A549 (cell line): ENCODE results near the gene SASH1. TPM values are rescaled to one million over a fixed set of nuclear protein-coding genes. Genes with fewer than 3 reads are reported as not detected.

Experiments used
- ATAC-seq, 2 experiments: fragments of 200-7000 bp in 1 of 2; fragments of >200 bp in 1 of 2; cut with Nextera tagmentation in 1 of 2; cut with Tn5 transposase in 1 of 2; 3 replicates each; pipeline versions ENCODE4 v1.8.0 to v1.9.1; 2018 to 2020; ENCODE audit warnings: mild to moderate bottlenecking in 1 of 2, moderate library complexity in 1 of 2
- CTCF ChIA-PET: fragments of 300-600 bp; sonication (Branson Sonifier 250); formaldehyde crosslinking; extraction: SDS; loops from one replicate; lab custom pipeline; 2021; ENCODE audit warnings: antibody characterized with exemption, inconsistent platforms; lab: Yijun Ruan, JAX
- POLR2A ChIA-PET: fragments of 350-600 bp; formaldehyde crosslinking; extraction: SDS; loops from one replicate; lab custom pipeline; 2021; ENCODE audit warnings: antibody characterized with exemption, inconsistent platforms; lab: Yijun Ruan, JAX
- DNase-seq, 2 experiments: peaks; one replicate each; pipeline versions ENCODE4 v3.0.0 to v3.0.0-alpha.2; 2011 to 2016; ENCODE audit warnings: low read depth in 1 of 2, low spot score in 1 of 2
- FAIRE-seq: peaks from 2 replicates; lab custom pipeline; 2011; peaks lifted over from hg19 to GRCh38; lab: Jason Lieb, UNC
- H3K27ac ChIP-seq, 2 experiments: fragments of >200 bp; sonication (Bioruptor Twin); formaldehyde crosslinking; 3 replicates each; pipeline ENCODE4 v1.5.1; 2016 to 2017
- H3K4me1 ChIP-seq: fragments of >200 bp; sonication (Bioruptor Twin); formaldehyde crosslinking; 3 replicates; pipeline ENCODE4 v1.6.1; 2016
- H3K4me2 ChIP-seq: fragments of >200 bp; sonication (Bioruptor Twin); formaldehyde crosslinking; 3 replicates; pipeline ENCODE4 v1.6.1; 2016
- H3K4me3 ChIP-seq: fragments of >200 bp; sonication (Bioruptor Twin); formaldehyde crosslinking; 3 replicates; pipeline ENCODE4 v1.5.1; 2016
- H3K9me3 ChIP-seq: fragments of >200 bp; sonication (Bioruptor Twin); formaldehyde crosslinking; 3 replicates; pipeline ENCODE4 v1.6.1; 2016
- CBX2 ChIP-seq: fragments of 200-600 bp; sonication (generic); IDR thresholded peaks from 2 replicates; pipeline ENCODE4 v1.6.1; 2016; ENCODE audit warnings: low read depth, mild to moderate bottlenecking, borderline replicate concordance
- CBX8 ChIP-seq: fragments of 200-600 bp; sonication (generic); IDR thresholded peaks from 2 replicates; pipeline ENCODE4 v1.6.1; 2016
- CEBPB ChIP-seq, 2 experiments: fragments of >200 bp in 1 of 2; sonication (Bioruptor Twin) in 1 of 2; formaldehyde crosslinking in 1 of 2; IDR thresholded peaks; 2 replicates each; pipeline ENCODE4 v1.6.1; 2012 to 2016
- CHD2 ChIP-seq: fragments of 150-350 bp; IDR thresholded peaks from 2 replicates; pipeline ENCODE4 v1.6.1; 2014; ENCODE audit warnings: low read length; ENCODE audit not compliant: partially characterized antibody
- CTCF ChIP-seq: fragments of >200 bp; sonication (Bioruptor Twin); formaldehyde crosslinking; IDR thresholded peaks from 3 replicates; pipeline ENCODE4 v1.5.1; 2016
- EHF ChIP-seq: fragments of 250-450 bp; sonication (Bioruptor Pico); IDR thresholded peaks from 2 replicates; pipeline ENCODE4 v1.5.0; 2020; ENCODE audit warnings: mild to moderate bottlenecking
- EHMT2 ChIP-seq: fragments of 200-600 bp; sonication (generic); IDR thresholded peaks from 2 replicates; pipeline ENCODE4 v1.6.1; 2016; ENCODE audit warnings: antibody characterized with exemption, low read depth, mild to moderate bottlenecking, moderate library complexity
- ELK1 ChIP-seq: fragments of 150-350 bp; IDR thresholded peaks from 2 replicates; pipeline ENCODE4 v1.6.1; 2014; ENCODE audit warnings: low read depth, mild to moderate bottlenecking, low read length
- ESRRA ChIP-seq: fragments of 150-350 bp; IDR thresholded peaks from 2 replicates; pipeline ENCODE4 v1.6.1; 2014; ENCODE audit warnings: mild to moderate bottlenecking, low read length, borderline replicate concordance
- FOSL2 ChIP-seq, 2 experiments: fragments of 450-650 bp in 1 of 2; fragments of >200 bp in 1 of 2; sonication (Bioruptor Twin) in 1 of 2; formaldehyde crosslinking; IDR thresholded peaks; 2 replicates each; pipeline versions ENCODE4 v1.5.0 to v1.6.1; 2016 to 2020; ENCODE audit warnings: mild to moderate bottlenecking in 1 of 2, moderate library complexity in 1 of 2
- FOXS1 ChIP-seq: fragments of 250-450 bp; sonication (Bioruptor Pico); IDR thresholded peaks from 2 replicates; pipeline ENCODE4 v1.5.0; 2020; ENCODE audit warnings: mild to moderate bottlenecking, moderate library complexity
- HES2 ChIP-seq: fragments of >200 bp; sonication (Bioruptor Twin); formaldehyde crosslinking; IDR thresholded peaks from 2 replicates; pipeline ENCODE4 v1.6.1; 2016
- HOXA7 ChIP-seq: fragments of 250-450 bp; sonication (Bioruptor Pico); IDR thresholded peaks from 2 replicates; pipeline ENCODE4 v1.5.0; 2020; ENCODE audit warnings: mild to moderate bottlenecking, moderate library complexity
- JUN ChIP-seq, 2 experiments: fragments of >200 bp; sonication (Bioruptor Twin); formaldehyde crosslinking; IDR thresholded peaks; 2 replicates in 1 of 2; 3 replicates in 1 of 2; pipeline ENCODE4 v1.6.1; 2016 to 2017
- JUNB ChIP-seq: fragments of >200 bp; sonication (Bioruptor Twin); formaldehyde crosslinking; IDR thresholded peaks from 2 replicates; pipeline ENCODE4 v1.6.1; 2016
- NPAS2 ChIP-seq: fragments of 250-450 bp; sonication (Bioruptor Pico); IDR thresholded peaks from 2 replicates; pipeline ENCODE4 v1.8.0; 2022; ENCODE audit warnings: mild to moderate bottlenecking, moderate library complexity, borderline replicate concordance
- NR3C1 ChIP-seq: fragments of >200 bp; sonication (Bioruptor Twin); formaldehyde crosslinking; IDR thresholded peaks from 3 replicates; pipeline ENCODE4 v1.6.1; 2017
- PHF8 ChIP-seq: fragments of 200-600 bp; sonication (generic); IDR thresholded peaks from 2 replicates; pipeline ENCODE4 v1.6.1; 2016; ENCODE audit warnings: low read depth, mild to moderate bottlenecking, antibody characterized with exemption, moderate library complexity, borderline replicate concordance
- POLR2AphosphoS2 ChIP-seq: conservative IDR thresholded peaks from 2 replicates; pipeline ENCODE4 v1.6.1; 2012; ENCODE audit warnings: low read length, improper control_type of control experiment, inconsistent platforms
- SMC3 ChIP-seq: fragments of >200 bp; sonication (Bioruptor Twin); formaldehyde crosslinking; IDR thresholded peaks from 3 replicates; pipeline ENCODE4 v1.6.1; 2018; ENCODE audit warnings: inconsistent platforms
- SREBF2 ChIP-seq: fragments of 450-650 bp; IDR thresholded peaks from 2 replicates; pipeline ENCODE4 v1.6.1; 2014; ENCODE audit warnings: mild to moderate bottlenecking, moderate library complexity
- TFCP2L1 ChIP-seq: fragments of 250-450 bp; sonication (Bioruptor Pico); IDR thresholded peaks from 2 replicates; pipeline ENCODE4 v1.5.0; 2021; ENCODE audit warnings: mild to moderate bottlenecking
- USF2 ChIP-seq: fragments of 450-650 bp; IDR thresholded peaks from 2 replicates; pipeline ENCODE4 v1.6.1; 2014; ENCODE audit warnings: antibody characterized with exemption
- ZC3H11A ChIP-seq: fragments of 450-650 bp; IDR thresholded peaks from 2 replicates; pipeline ENCODE4 v1.6.1; 2014; ENCODE audit warnings: antibody characterized with exemption, mild to moderate bottlenecking
- ZNF302 ChIP-seq: fragments of 250-450 bp; sonication (Bioruptor Pico); IDR thresholded peaks from 2 replicates; pipeline ENCODE4 v1.9.0; 2021; ENCODE audit warnings: inconsistent platforms, mild to moderate bottlenecking, moderate library complexity
- ZSCAN20 ChIP-seq: fragments of 250-450 bp; sonication (Bioruptor Pico); IDR thresholded peaks from 2 replicates; pipeline ENCODE4 v1.8.0; 2022; ENCODE audit warnings: mild to moderate bottlenecking, moderate library complexity
- WGBS: methylation state at CpG from one replicate; pipeline ENCODE4 v1.1.6; 2017; ENCODE audit errors: missing lambda C conversion rate; 5-methylcytosine and 5-hydroxymethylcytosine counted together
- polyA plus RNA-seq, 4 experiments: library from polyadenylated mRNA; depleted of rRNA in 3 of 4; stranded (reverse); fragments of >200 nt; fragmentation: RNase III in 1 of 4; extraction: RNeasy Plus Mini Kit Qiagen cat#74134 plus additional on column Dnase treatment in 1 of 4; gene quantifications; 2 replicates in 3 of 4; 3 replicates in 1 of 4; pipeline ENCODE4 v1.2.3, GENCODE V29; 2011 to 2017

SASH1 gene
- polyA plus RNA-seq, 2 of the 4 experiments (the other 2 are of a cell fraction) = 2.5 to 3.0 TPM

GRCh38 chr6:148455674-148456558 is 113.3 kb downstream of the SASH1 start:
- ChIA-PET POLR2A (no interaction called here), CTCF (interaction anchor here (0.6 kb wide), 1 partner anchor 10 kb away, joined by 5 read pairs; no protein-coding TSS in a partner anchor)
- 83% methylated on average over 14 of the region's 20 CpGs for WGBS
- no peaks in the 10 kb centered on the region for H3K4me1 ChIP-seq
- no peak overlapping the region for H3K4me2 ChIP-seq
- ATAC-seq (no peak), FAIRE-seq (no peak), DNase-seq (no peak)
- no peaks in the 10 kb centered on the region for H3K9me3 ChIP-seq
- TF ChIP-seq ZC3H11A (no peak), CBX8 (no peak), FOSL2 (IDR thresholded peaks at IDR 0.05) (no peak), FOSL2 (CRISPR knock-in tag; IDR thresholded peaks at IDR 0.05) (no peak), SMC3 (no peak), JUNB (no peak), CTCF (no peak), NR3C1 (no peak), TFCP2L1 (CRISPR knock-in tag) (no peak), HOXA7 (CRISPR knock-in tag) (no peak), NPAS2 (CRISPR knock-in tag) (no peak)
- no peak overlapping the region for H3K27ac ChIP-seq
- no peak overlapping the region for H3K4me3 ChIP-seq

GRCh38 chr6:148457137-148457842 is 114.7 kb downstream of the SASH1 start:
- TF ChIP-seq POLR2AphosphoS2 (no peak), ZC3H11A (no peak), CBX2 (no peak), SREBF2 (no peak), JUN (IDR thresholded peaks at IDR 0.05) (no peak), SMC3 (no peak), NPAS2 (CRISPR knock-in tag) (no peak), ZNF302 (CRISPR knock-in tag) (no peak), EHF (CRISPR knock-in tag) (no peak), USF2 (no peak), FOSL2 (IDR thresholded peaks at IDR 0.05) (no peak), FOSL2 (CRISPR knock-in tag; IDR thresholded peaks at IDR 0.05) (no peak)
- Histone ChIP-seq H3K4me1 (no peaks in the 10 kb centered on the region), H3K27ac (no peak overlapping the region), H3K4me3 (no peak overlapping the region), H3K4me2 (no peak overlapping the region), H3K9me3 (no peaks in the 10 kb centered on the region)
- CTCF ChIA-PET = interaction anchor here (1.0 kb wide), 1 partner anchor 277 kb away, joined by 3 read pairs; no protein-coding TSS in a partner anchor
- 91% methylated on average over 10 of the region's 10 CpGs for WGBS
- DNase-seq = no peak
- ATAC-seq = no peak
- FAIRE-seq = no peak
- POLR2A ChIA-PET = no interaction called here

- DNase-seq (no peak), FAIRE-seq (no peak), ATAC-seq (no peak)
- ChIA-PET POLR2A (no interaction called here), CTCF (interaction anchor here (0.6 to 1.0 kb wide), 2 partner anchors 12 to 278 kb away, joined by 3 read pairs; no protein-coding TSS in a partner anchor)
- no peak overlapping the region for H3K4me2 ChIP-seq
- 91% methylated on average over 4 of the region's 4 CpGs for WGBS
- no peaks in the 10 kb centered on the region for H3K4me1 ChIP-seq
- no peak overlapping the region for H3K27ac ChIP-seq
- no peak overlapping the region for H3K4me3 ChIP-seq
- H3K9me3 ChIP-seq = no peaks in the 10 kb centered on the region
- TF ChIP-seq ZSCAN20 (CRISPR knock-in tag) (no peak), PHF8 (no peak), ELK1 (no peak), JUN (IDR thresholded peaks at IDR 0.05) (no peak), EHMT2 (no peak), CTCF (no peak), CHD2 (no peak), ESRRA (no peak), CEBPB (IDR thresholded peaks at IDR 0.05) (no peak), SMC3 (no peak), FOXS1 (CRISPR knock-in tag) (no peak), HES2 (no peak), ZC3H11A (no peak)
These were observed 115.2 kb downstream of the SASH1 start for GRCh38 chr6:148457843-148458159.
